H9 (cell line): ENCODE measurements around the gene RNPS1. TPM values are rescaled to one million over a fixed set of nuclear protein-coding genes. Genes with fewer than 3 reads are reported as not detected.

Experiments used
- DNase-seq: peaks from one replicate; pipeline ENCODE4 v3.0.0-alpha.2; 2017
- H2AFZ ChIP-seq: one replicate; pipeline ENCODE4 v1.6.1; 2013; ENCODE audit warnings: mild to moderate bottlenecking, low read length, control low read depth, moderate library complexity
- H2AK5ac ChIP-seq: 2 replicates; pipeline ENCODE4 v1.6.1; 2013; ENCODE audit warnings: low read length, control low read depth, mixed read lengths; ENCODE audit not compliant: insufficient read length
- H2BK120ac ChIP-seq: one replicate; pipeline ENCODE4 v1.6.1; 2013; ENCODE audit warnings: low read depth, mild to moderate bottlenecking, low read length, control low read depth, inconsistent platforms; ENCODE audit not compliant: poor library complexity, severe bottlenecking
- H2BK12ac ChIP-seq: 2 replicates; pipeline ENCODE4 v1.6.1; 2013; ENCODE audit warnings: low read length, control low read depth, mixed read lengths, low read depth; ENCODE audit not compliant: insufficient read length
- H2BK15ac ChIP-seq: 2 replicates; pipeline ENCODE4 v1.6.1; 2013; ENCODE audit warnings: low read depth, low read length, control low read depth
- H2BK20ac ChIP-seq: one replicate; pipeline ENCODE4 v1.6.1; 2013; ENCODE audit warnings: low read depth, mild to moderate bottlenecking, low read length, control low read depth, inconsistent platforms; ENCODE audit not compliant: poor library complexity, severe bottlenecking
- H2BK5ac ChIP-seq: 2 replicates; pipeline ENCODE4 v1.6.1; 2013; ENCODE audit warnings: low read length, control low read depth, mixed read lengths; ENCODE audit not compliant: insufficient read length
- H3K14ac ChIP-seq: 2 replicates; pipeline ENCODE4 v1.6.1; 2013; ENCODE audit warnings: low read length, control low read depth; ENCODE audit not compliant: insufficient read depth
- H3K18ac ChIP-seq: 2 replicates; pipeline ENCODE4 v1.6.1; 2013; ENCODE audit warnings: low read depth, mild to moderate bottlenecking, mixed read lengths, low read length, control low read depth; ENCODE audit not compliant: insufficient read length
- H3K23ac ChIP-seq: 2 replicates; pipeline ENCODE4 v1.6.1; 2013; ENCODE audit warnings: low read length, control low read depth, mixed read lengths, low read depth; ENCODE audit not compliant: insufficient read length
- H3K23me2 ChIP-seq: 2 replicates; pipeline ENCODE4 v1.6.1; 2013; ENCODE audit warnings: low read depth, mild to moderate bottlenecking, mixed read lengths, low read length, control low read depth; ENCODE audit not compliant: insufficient read length, poor library complexity, severe bottlenecking
- H3K27ac ChIP-seq: 2 replicates; pipeline ENCODE4 v1.5.1; 2013; ENCODE audit warnings: low read length, control low read depth, mixed read lengths, low read depth; ENCODE audit not compliant: insufficient read length
- H3K27me3 ChIP-seq: 2 replicates; pipeline ENCODE4 v1.6.1; 2013; ENCODE audit warnings: low read length, control low read depth, inconsistent platforms; ENCODE audit not compliant: insufficient read depth
- H3K4ac ChIP-seq: 2 replicates; pipeline ENCODE4 v1.6.1; 2013; ENCODE audit warnings: low read depth, mild to moderate bottlenecking, control low read depth, inconsistent platforms, low read length, moderate library complexity
- H3K4me1 ChIP-seq: 2 replicates; pipeline ENCODE4 v1.6.1; 2013; ENCODE audit warnings: low read length, control low read depth, inconsistent platforms; ENCODE audit not compliant: insufficient read depth
- H3K4me2 ChIP-seq: 2 replicates; pipeline ENCODE4 v1.6.1; 2013; ENCODE audit warnings: low read length, control low read depth, mixed read lengths; ENCODE audit not compliant: insufficient read length, insufficient read depth
- H3K56ac ChIP-seq: 2 replicates; pipeline ENCODE4 v1.6.1; 2013; ENCODE audit warnings: low read depth, mild to moderate bottlenecking, mixed read lengths, low read length, control low read depth; ENCODE audit not compliant: insufficient read length
- H3K79me1 ChIP-seq: 2 replicates; pipeline ENCODE4 v1.6.1; 2013; ENCODE audit warnings: low read depth, mild to moderate bottlenecking, moderate library complexity, low read length, control low read depth, inconsistent platforms; ENCODE audit not compliant: insufficient read depth, poor library complexity, severe bottlenecking
- H3K79me2 ChIP-seq: 2 replicates; pipeline ENCODE4 v1.6.1; 2013; ENCODE audit warnings: low read length, control low read depth, inconsistent platforms; ENCODE audit not compliant: insufficient read depth
- H3K9ac ChIP-seq: 2 replicates; pipeline ENCODE4 v1.6.1; 2013; ENCODE audit warnings: low read length, control low read depth, mixed read lengths; ENCODE audit not compliant: insufficient read length; ENCODE audit errors: extremely low read depth
- H3K9me3 ChIP-seq: one replicate; pipeline ENCODE4 v1.6.1; 2013; ENCODE audit warnings: low read depth, low read length, inconsistent platforms; ENCODE audit not compliant: control insufficient read depth
- H3T11ph ChIP-seq: one replicate; pipeline ENCODE4 v1.6.1; 2013; ENCODE audit warnings: mild to moderate bottlenecking, low read length, control low read depth, inconsistent platforms
- H4K20me1 ChIP-seq: one replicate; pipeline ENCODE4 v1.6.1; 2013; ENCODE audit not compliant: control insufficient read depth, insufficient read length, insufficient read depth
- H4K5ac ChIP-seq: 2 replicates; pipeline ENCODE4 v1.6.1; 2013; ENCODE audit warnings: low read depth, mild to moderate bottlenecking, mixed read lengths, low read length, control low read depth; ENCODE audit not compliant: insufficient read length
- H4K8ac ChIP-seq: replicated peaks from 2 replicates; pipeline ENCODE4 v1.6.1; 2013; ENCODE audit warnings: low read length, control low read depth, mixed read lengths, low read depth; ENCODE audit not compliant: insufficient read length
- H4K91ac ChIP-seq: 2 replicates; pipeline ENCODE4 v1.6.1; 2013; ENCODE audit warnings: low read depth, mild to moderate bottlenecking, moderate library complexity, mixed read lengths, low read length, control low read depth; ENCODE audit not compliant: insufficient read length
- H3K27ac Mint-ChIP-seq, 3 experiments: 2 replicates in 2 of 3; 3 replicates in 1 of 3; pipeline ENCODE4 v1.8.0; 2020 to 2021; ENCODE audit warnings: mixed read lengths in 3 of 3, mild to moderate bottlenecking in 1 of 3, moderate library complexity in 1 of 3
- H3K27me3 Mint-ChIP-seq: 2 replicates; pipeline ENCODE4 v1.8.0; 2021; ENCODE audit warnings: low read depth, mild to moderate bottlenecking, moderate library complexity, mixed read lengths
- H3K36me3 Mint-ChIP-seq, 3 experiments: 2 replicates in 2 of 3; 3 replicates in 1 of 3; pipeline ENCODE4 v1.8.0; 2020 to 2021; ENCODE audit warnings: low read depth in 3 of 3, mixed read lengths in 3 of 3; ENCODE audit not compliant: insufficient read depth in 1 of 3
- H3K4me1 Mint-ChIP-seq, 2 experiments: 2 replicates each; pipeline ENCODE4 v1.8.0; 2020; ENCODE audit warnings: mixed read lengths in 2 of 2
- H3K4me3 Mint-ChIP-seq, 2 experiments: 2 replicates in 1 of 2; 3 replicates in 1 of 2; pipeline ENCODE4 v1.8.0; 2020 to 2021; ENCODE audit warnings: mild to moderate bottlenecking in 2 of 2, mixed read lengths in 2 of 2, moderate library complexity in 1 of 2
- H3K9me3 Mint-ChIP-seq, 2 experiments: 2 replicates in 1 of 2; 3 replicates in 1 of 2; pipeline ENCODE4 v1.8.0; 2020; ENCODE audit warnings: mild to moderate bottlenecking in 2 of 2, mixed read lengths in 2 of 2, moderate library complexity in 1 of 2
- WGBS: extraction: QIAGEN DNeasy Blood & Tissue Kit; methylation state at CpG from one replicate; pipeline ENCODE4 v1.1.7; 2013; ENCODE audit warnings: missing lambda C conversion rate, low lambda C conversion rate, mixed read lengths; ENCODE audit not compliant: insufficient read length; ENCODE audit errors: extremely low coverage; 5-methylcytosine and 5-hydroxymethylcytosine counted together
- total RNA-seq: library from RNA; stranded (reverse); gene quantifications from 2 replicates; pipeline ENCODE4 v1.2.1, GENCODE V29; 2021
- TF ChIP-seq, protein P1 (sequence below): fragments of 200-600 bp; sonication (generic); conservative IDR thresholded peaks from 3 replicates; pipeline ENCODE4 v1.8.0; 2021; ENCODE audit warnings: antibody characterized with exemption, mild to moderate bottlenecking

Gene RNPS1
- total RNA-seq, 1 experiment from 2014 or later, result 384 TPM

DNA sequence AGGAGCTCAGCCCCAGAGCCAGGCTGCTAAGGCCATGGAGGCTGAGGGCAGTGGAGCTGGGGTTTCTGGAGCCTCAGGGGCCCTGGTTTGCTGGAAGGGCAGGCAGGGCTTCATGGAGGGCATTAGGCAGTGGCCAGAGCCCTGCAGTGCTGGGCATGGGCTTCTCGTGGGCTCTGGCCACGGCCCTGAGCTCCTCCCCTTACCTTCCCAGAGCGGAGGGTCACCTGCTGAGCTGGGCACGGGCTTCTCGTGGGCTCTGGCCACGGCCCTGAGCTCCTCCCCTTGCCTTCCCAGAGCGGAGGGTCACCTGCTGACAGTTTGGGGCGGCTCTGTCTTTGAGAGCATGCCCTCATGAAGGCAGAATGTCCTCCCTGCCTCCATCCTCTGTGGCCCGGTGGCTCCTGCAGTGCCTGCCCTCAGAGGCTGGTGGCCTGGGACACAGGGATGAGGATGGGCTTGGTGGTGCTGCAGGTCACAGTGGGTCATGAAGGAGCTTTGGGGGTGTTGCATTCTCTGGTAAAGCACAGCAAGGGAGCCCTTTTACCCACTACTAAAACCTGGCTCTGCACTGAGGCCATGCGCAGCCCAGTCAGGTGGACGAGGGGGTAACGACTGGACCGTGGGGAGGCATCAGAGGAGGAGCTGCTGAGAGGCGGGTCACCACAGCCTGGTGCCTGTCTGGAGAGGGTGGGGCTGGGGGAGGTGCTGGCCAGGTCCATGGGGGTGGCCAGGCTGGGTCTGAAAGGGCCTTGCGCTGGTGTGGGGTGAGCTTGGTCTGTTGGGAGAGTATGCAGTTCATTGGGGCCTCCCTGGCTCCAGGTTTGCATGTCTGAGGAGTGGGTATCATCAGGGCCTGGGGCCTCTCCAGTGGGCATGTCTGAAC is 2.9 kb upstream of the RNPS1 start:
- H3T11ph ChIP-seq, result no peak overlapping the region
- no peak overlapping the region for H4K5ac ChIP-seq
- H3K23me2 ChIP-seq, result no peaks in the 10 kb centered on the region
- no peak overlapping the region for H3K56ac ChIP-seq
- H2BK15ac ChIP-seq, result no peak overlapping the region
- H3K4me1 Mint-ChIP-seq, result peaks cover 14 to 18% of the 10 kb centered on the region in 2 experiments
- H4K8ac ChIP-seq, result no peak overlapping the region
- no CpG with 5 or more reads among the region's 15 CpGs for WGBS
- no peaks in the 10 kb centered on the region for H3K9me3 Mint-ChIP-seq
- H3K9ac ChIP-seq, result no peak overlapping the region
- H3K27ac Mint-ChIP-seq, result peak overlapping the region in 1 of 3 experiments; percentile 34; a peak in 1 of 7 replicates
- no peak overlapping the region for H4K91ac ChIP-seq
- peaks cover 15% of the 10 kb centered on the region for H3K79me2 ChIP-seq
- DNase-seq, result no peak
- H3K36me3 Mint-ChIP-seq, result peaks cover 7 to 17% (median 14%) of the 10 kb centered on the region in 3 experiments; a peak in 6 of 7 replicates
- no peaks in the 10 kb centered on the region for H3K27me3 ChIP-seq
- no peak overlapping the region for H3K23ac ChIP-seq
- H3K14ac ChIP-seq, result no peak overlapping the region
- H3K4me1 ChIP-seq, result peaks cover 2% of the 10 kb centered on the region; the same call in 1 of the 2 replicates
- no peak overlapping the region for H2BK120ac ChIP-seq
- no peak overlapping the region for H2BK5ac ChIP-seq
- no peak overlapping the region for H2AFZ ChIP-seq
- H3K9me3 ChIP-seq, result no peaks in the 10 kb centered on the region
- H3K18ac ChIP-seq, result no peak overlapping the region
- no peaks in the 10 kb centered on the region for H4K20me1 ChIP-seq
- H2BK20ac ChIP-seq, result no peak overlapping the region
- no peak overlapping the region for H3K27ac ChIP-seq
- TF ChIP-seq, protein P1, sequence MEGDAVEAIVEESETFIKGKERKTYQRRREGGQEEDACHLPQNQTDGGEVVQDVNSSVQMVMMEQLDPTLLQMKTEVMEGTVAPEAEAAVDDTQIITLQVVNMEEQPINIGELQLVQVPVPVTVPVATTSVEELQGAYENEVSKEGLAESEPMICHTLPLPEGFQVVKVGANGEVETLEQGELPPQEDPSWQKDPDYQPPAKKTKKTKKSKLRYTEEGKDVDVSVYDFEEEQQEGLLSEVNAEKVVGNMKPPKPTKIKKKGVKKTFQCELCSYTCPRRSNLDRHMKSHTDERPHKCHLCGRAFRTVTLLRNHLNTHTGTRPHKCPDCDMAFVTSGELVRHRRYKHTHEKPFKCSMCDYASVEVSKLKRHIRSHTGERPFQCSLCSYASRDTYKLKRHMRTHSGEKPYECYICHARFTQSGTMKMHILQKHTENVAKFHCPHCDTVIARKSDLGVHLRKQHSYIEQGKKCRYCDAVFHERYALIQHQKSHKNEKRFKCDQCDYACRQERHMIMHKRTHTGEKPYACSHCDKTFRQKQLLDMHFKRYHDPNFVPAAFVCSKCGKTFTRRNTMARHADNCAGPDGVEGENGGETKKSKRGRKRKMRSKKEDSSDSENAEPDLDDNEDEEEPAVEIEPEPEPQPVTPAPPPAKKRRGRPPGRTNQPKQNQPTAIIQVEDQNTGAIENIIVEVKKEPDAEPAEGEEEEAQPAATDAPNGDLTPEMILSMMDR, result no peak
- H3K4me2 ChIP-seq, result no peak overlapping the region
- H3K4me3 Mint-ChIP-seq, result no peak overlapping the region; a peak in 1 of 5 replicates
- H2AK5ac ChIP-seq, result no peak overlapping the region
- no peak overlapping the region for H2BK12ac ChIP-seq
- no peak overlapping the region for H3K4ac ChIP-seq
- H3K27me3 Mint-ChIP-seq, result peaks cover 4% of the 10 kb centered on the region; the same call in 1 of the 2 replicates
- no peaks in the 10 kb centered on the region for H3K79me1 ChIP-seq
